ENCODE data around the gene SLC35E3. TPM values are rescaled to one million over a fixed set of nuclear protein-coding genes. Genes with fewer than 3 reads are reported as not detected.

The SLC35E3 gene
- total and polyA plus RNA-seq, 7 donors: 2.9 to 7.5 (median 4.2) TPM

- intact Hi-C loops (cut with DNase I): loop anchor here (5.0 to 10.0 kb wide), 2 partner anchors 58 to 525 kb away; partner anchors contain the start of genes MDM2 (in 2 of the 2) and IL26 (in 1 of the 2)
Measured at GRCh38 chr12:68749443-68749842, 3.5 kb downstream of the SLC35E3 start.

GRCh38 chr12:68749861-68750260 is 3.9 kb downstream of the SLC35E3 start:
- TF ChIP-seq CTCF (IDR thresholded peaks at IDR 0.05): no peak
- Histone ChIP-seq H3K4me3 (no peak overlapping the region), H3K9me3 (no peaks in the 10 kb centered on the region), H3K4me1 (peaks cover 17% of the 10 kb centered on the region), H3K36me3 (ENCODE audit: insufficient read depth in 1 of 2, low read depth in 1 of 2) (peaks cover 0 to 36% of the 10 kb centered on the region in 2 donors), H3K27me3 (ENCODE audit: insufficient read depth in 3 of 3, low read length in 2 of 3) (no peaks in the 10 kb centered on the region), H3K27ac (no peak overlapping the region)
- no peak for DNase-seq
- intact Hi-C loops (cut with DNase I): loop anchor here (5.0 to 10.0 kb wide), 2 partner anchors 57 to 525 kb away; partner anchors contain the start of genes MDM2 (in 2 of the 2) and IL26 (in 1 of the 2)
- WGBS, 3 donors: 88 to 91% (median 88%) methylated on average over 4 of the region's 4 CpGs
- ATAC-seq: no peak

More at GRCh38 chr12:68749443-68749842, 3.5 kb downstream of the SLC35E3 start:
- ATAC-seq (no peak), DNase-seq (no peak)
- no peak overlapping the region for H3K4me3 ChIP-seq
- WGBS, 3 donors: 89 to 95% (median 89%) methylated on average over 3 of the region's 3 CpGs
- H3K36me3 ChIP-seq (ENCODE audit: insufficient read depth in 1 of 2, low read depth in 1 of 2): peaks cover 0 to 32% of the 10 kb centered on the region in 2 donors
- H3K4me1 ChIP-seq: peaks cover 17% of the 10 kb centered on the region
- no peaks in the 10 kb centered on the region for H3K9me3 ChIP-seq
- H3K27me3 ChIP-seq (ENCODE audit: insufficient read depth in 3 of 3, low read length in 2 of 3): no peaks in the 10 kb centered on the region
- no peak overlapping the region for H3K27ac ChIP-seq
- no peak for TF ChIP-seq CTCF (IDR thresholded peaks at IDR 0.05)

- no peak overlapping the region for H3K27ac ChIP-seq
- intact Hi-C loops (cut with DNase I): no loop called here
- no peak for DNase-seq
Measured at GRCh38 chr12:68750506-68750905, 4.5 kb downstream of the SLC35E3 start.

GRCh38 chr12:68755536-68756243 is 9.7 kb downstream of the SLC35E3 start:
- 91 to 96% (median 95%) methylated on average over 4 of the region's 4 CpGs for WGBS, 3 donors
- Histone ChIP-seq H3K4me1 (peaks cover 4% of the 10 kb centered on the region), H3K4me3 (no peak overlapping the region), H3K9me3 (no peaks in the 10 kb centered on the region), H3K27me3 (ENCODE audit: insufficient read depth in 3 of 3, low read length in 2 of 3) (no peaks in the 10 kb centered on the region), H3K27ac (no peak overlapping the region), H3K36me3 (ENCODE audit: insufficient read depth in 1 of 2, low read depth in 1 of 2) (peaks cover 6 to 86% of the 10 kb centered on the region in 2 donors)
- no peak for ATAC-seq
- DNase-seq: no peak
- intact Hi-C loops (cut with DNase I): no loop called here
- no peak for TF ChIP-seq CTCF (IDR thresholded peaks at IDR 0.05)

More at GRCh38 chr12:68750506-68750905, 4.5 kb downstream of the SLC35E3 start:
- no peak for ATAC-seq
- WGBS, 3 donors: 72 to 87% (median 79%) methylated on average over 4 of the region's 4 CpGs
- Histone ChIP-seq H3K9me3 (no peaks in the 10 kb centered on the region), H3K27me3 (ENCODE audit: insufficient read depth in 3 of 3, low read length in 2 of 3) (no peaks in the 10 kb centered on the region), H3K4me1 (peaks cover 17% of the 10 kb centered on the region), H3K4me3 (no peak overlapping the region), H3K36me3 (ENCODE audit: insufficient read depth in 1 of 2, low read depth in 1 of 2) (peaks cover 0 to 43% of the 10 kb centered on the region in 2 donors)
- TF ChIP-seq CTCF (IDR thresholded peaks at IDR 0.05): no peak
